Bronchial epithelial cell (primary cell): Measurements from ENCODE around the gene SLC35D2. TPM values are rescaled to one million over a fixed set of nuclear protein-coding genes. Genes with fewer than 3 reads are reported as not detected.

Experiments used
- DNase-seq: peaks from one replicate; pipeline ENCODE4 v3.0.0-alpha.2; 2010; ENCODE audit warnings: low read depth
- FAIRE-seq: peaks from 2 replicates; lab custom pipeline; 2011; peaks lifted over from hg19 to GRCh38; lab: Jason Lieb, UNC
- H3K27me3 ChIP-seq: 2 replicates; pipeline ENCODE4 v1.5.1; 2011; ENCODE audit warnings: low read length; ENCODE audit not compliant: control insufficient read depth, insufficient read depth
- H3K36me3 ChIP-seq: 2 replicates; pipeline ENCODE4 v1.5.1; 2011; ENCODE audit warnings: low read length; ENCODE audit not compliant: control insufficient read depth, insufficient read depth
- H3K4me3 ChIP-seq: 2 replicates; pipeline ENCODE4 v1.5.1; 2011; ENCODE audit warnings: mild to moderate bottlenecking, low read depth, low read length, control low read depth
- CTCF ChIP-seq: IDR thresholded peaks from 2 replicates; pipeline ENCODE4 v1.5.1; 2011; ENCODE audit warnings: mild to moderate bottlenecking, moderate library complexity, low read length, control low read depth, inconsistent platforms; ENCODE audit not compliant: insufficient read depth, severe bottlenecking
- total RNA-seq: library from RNA; depleted of rRNA; stranded (reverse); fragments of >200 nt; gene quantifications from 2 replicates; pipeline ENCODE4 v1.2.1, GENCODE V29; 2014

The SLC35D2 gene
- total RNA-seq, 1 donor from 2014 or later: 30.3 TPM

GRCh38 chr9:96382839-96383164, 709 bp downstream of the SLC35D2 start:
- no peak for TF ChIP-seq CTCF
- Histone ChIP-seq H3K36me3 (no peaks in the 10 kb centered on the region), H3K27me3 (no peaks in the 10 kb centered on the region), H3K4me3 (peak overlapping the region; percentile 67)
- FAIRE-seq (no peak), DNase-seq (peak; percentile 1)

- no peak for FAIRE-seq
- H3K4me3 ChIP-seq: no peak overlapping the region
Observed at GRCh38 chr9:96382175-96382574, 1.3 kb downstream of the SLC35D2 start.

GRCh38 chr9:96381696-96382095, 1.8 kb downstream of the SLC35D2 start:
- FAIRE-seq: no peak
- no peak for DNase-seq
- TF ChIP-seq CTCF: no peak
- H3K36me3 ChIP-seq: no peaks in the 10 kb centered on the region
- no peak overlapping the region for H3K4me3 ChIP-seq
- no peaks in the 10 kb centered on the region for H3K27me3 ChIP-seq

More at GRCh38 chr9:96382175-96382574, 1.3 kb downstream of the SLC35D2 start:
- peak; percentile 38 for DNase-seq
- no peak for TF ChIP-seq CTCF
- H3K36me3 ChIP-seq: no peaks in the 10 kb centered on the region
- H3K27me3 ChIP-seq: no peaks in the 10 kb centered on the region

- no peak overlapping the region for H3K4me3 ChIP-seq
- H3K27me3 ChIP-seq: no peaks in the 10 kb centered on the region
Observed at GRCh38 chr9:96381125-96381524, 2.4 kb downstream of the SLC35D2 start.

GRCh38 chr9:96379461-96379860, 4.0 kb downstream of the SLC35D2 start:
- TF ChIP-seq CTCF: no peak
- H3K27me3 ChIP-seq: no peaks in the 10 kb centered on the region
- FAIRE-seq (no peak), DNase-seq (no peak)
- H3K4me3 ChIP-seq: no peak overlapping the region
- H3K36me3 ChIP-seq: no peaks in the 10 kb centered on the region

More at GRCh38 chr9:96381125-96381524, 2.4 kb downstream of the SLC35D2 start:
- FAIRE-seq: no peak
- no peaks in the 10 kb centered on the region for H3K36me3 ChIP-seq
- no peak for TF ChIP-seq CTCF
- no peak for DNase-seq

GRCh38 chr9:96378187-96378586, 5.3 kb downstream of the SLC35D2 start:
- Histone ChIP-seq H3K36me3 (no peaks in the 10 kb centered on the region), H3K4me3 (no peak overlapping the region), H3K27me3 (no peaks in the 10 kb centered on the region)
- FAIRE-seq (no peak), DNase-seq (no peak)
- TF ChIP-seq CTCF: no peak
